Measurements from ENCODE around the gene CAMTA1. TPM values are rescaled to one million over a fixed set of nuclear protein-coding genes. Genes with fewer than 3 reads are reported as not detected.

CAMTA1 gene
- polyA plus RNA-seq, 1 donor from 2014 or later = 162 TPM

GRCh38 chr1:7476861-7477547, 691.8 kb downstream of the CAMTA1 start:
- no peak overlapping the region for H3K4me3 ChIP-seq (ENCODE audit: low read length)
- no peak overlapping the region for H2AFZ ChIP-seq (ENCODE audit: low read depth, low read length)
- no peak overlapping the region for H3K27ac ChIP-seq (ENCODE audit: low read length)

GRCh38 chr1:7477593-7477992, 692.3 kb downstream of the CAMTA1 start:
- no peak overlapping the region for H3K4me2 ChIP-seq (ENCODE audit: low read length)
- H3K27me3 ChIP-seq (ENCODE audit: insufficient read depth, low read depth, low read length) = no peaks in the 10 kb centered on the region
- H3K27ac ChIP-seq (ENCODE audit: low read length) = no peak overlapping the region
- no peaks in the 10 kb centered on the region for H3K9me3 ChIP-seq (ENCODE audit: low read length)
- no peak overlapping the region for H3K9ac ChIP-seq (ENCODE audit: low read length)
- H3F3A ChIP-seq (ENCODE audit: insufficient read depth, low read length, poor library complexity, severe bottlenecking) = no peaks in the 10 kb centered on the region
- no peaks in the 10 kb centered on the region for H3K36me3 ChIP-seq (ENCODE audit: insufficient read depth, low read length)
- no peaks in the 10 kb centered on the region for H4K20me1 ChIP-seq (ENCODE audit: insufficient read depth)
- TF ChIP-seq MXI1 (conservative IDR thresholded peaks at IDR 0.05; ENCODE audit: poor library complexity, severe bottlenecking) = no peak
- no peak for TF ChIP-seq REST (IDR thresholded peaks at IDR 0.05; ENCODE audit: borderline replicate concordance)
- no peak for TF ChIP-seq CTCF (IDR thresholded peaks at IDR 0.05; ENCODE audit: poor library complexity, severe bottlenecking)
- TF ChIP-seq EP300 (conservative IDR thresholded peaks at IDR 0.05; ENCODE audit: poor library complexity, severe bottlenecking) = no peak
- no peak for TF ChIP-seq RAD21 (conservative IDR thresholded peaks at IDR 0.05)
- H3K4me3 ChIP-seq (ENCODE audit: low read length) = no peak overlapping the region
- no peak overlapping the region for H2AFZ ChIP-seq (ENCODE audit: low read depth, low read length)
- no peaks in the 10 kb centered on the region for H3K9me2 ChIP-seq (ENCODE audit: insufficient read depth, low read length)
- H3K79me2 ChIP-seq (replicated peaks; ENCODE audit: insufficient read depth, low read length) = no peaks in the 10 kb centered on the region

More at GRCh38 chr1:7476861-7477547, 691.8 kb downstream of the CAMTA1 start:
- Histone ChIP-seq H3K4me2 (ENCODE audit: low read length) (no peak overlapping the region), H3K79me2 (replicated peaks; ENCODE audit: insufficient read depth, low read length) (no peaks in the 10 kb centered on the region), H3K36me3 (ENCODE audit: insufficient read depth, low read length) (no peaks in the 10 kb centered on the region), H3K9me2 (ENCODE audit: insufficient read depth, low read length) (no peaks in the 10 kb centered on the region), H4K20me1 (ENCODE audit: insufficient read depth) (no peaks in the 10 kb centered on the region), H3K9me3 (ENCODE audit: low read length) (no peaks in the 10 kb centered on the region), H3K9ac (ENCODE audit: low read length) (no peak overlapping the region), H3K27me3 (ENCODE audit: insufficient read depth, low read depth, low read length) (no peaks in the 10 kb centered on the region), H3F3A (ENCODE audit: insufficient read depth, low read length, poor library complexity, severe bottlenecking) (no peaks in the 10 kb centered on the region)
- no peak for TF ChIP-seq EZH2 (IDR thresholded peaks at IDR 0.05; ENCODE audit: borderline replicate concordance, insufficient read depth, low read length, poor library complexity, severe bottlenecking)
- TF ChIP-seq MXI1 (conservative IDR thresholded peaks at IDR 0.05; ENCODE audit: poor library complexity, severe bottlenecking) = no peak
- no peak for TF ChIP-seq TAF1 (IDR thresholded peaks at IDR 0.05; ENCODE audit: low read depth)
- no peak for TF ChIP-seq SMC3 (conservative IDR thresholded peaks at IDR 0.05; ENCODE audit: poor library complexity)

Data from neural cell (in vitro differentiated cells).